Panc1 (cell line): ENCODE measurements around the gene BACE1.

ENCODE experiments used
- CTCF ChIP-seq: fragments of 450-650 bp; IDR thresholded peaks from 2 replicates; pipeline ENCODE4 v1.5.1; 2017; ENCODE audit warnings: mild to moderate bottlenecking
- REST ChIP-seq, 2 experiments: IDR thresholded peaks; 2 replicates each; pipeline ENCODE4 v1.6.1; 2011 to 2012; ENCODE audit warnings: low read depth in 2 of 2, control low read depth in 1 of 2, low read length in 1 of 2, mild to moderate bottlenecking in 1 of 2, moderate library complexity in 1 of 2; ENCODE audit not compliant: insufficient read depth in 1 of 2
- SIN3A ChIP-seq: IDR thresholded peaks from 2 replicates; pipeline ENCODE4 v1.6.1; 2012; ENCODE audit warnings: low read depth, mild to moderate bottlenecking, low read length, moderate library complexity, borderline replicate concordance; ENCODE audit not compliant: insufficient read depth
- TCF7L2 ChIP-seq: IDR thresholded peaks from 2 replicates; pipeline ENCODE4 v1.6.1; 2011; ENCODE audit warnings: mild to moderate bottlenecking, low read depth, low read length, inconsistent platforms

DNA sequence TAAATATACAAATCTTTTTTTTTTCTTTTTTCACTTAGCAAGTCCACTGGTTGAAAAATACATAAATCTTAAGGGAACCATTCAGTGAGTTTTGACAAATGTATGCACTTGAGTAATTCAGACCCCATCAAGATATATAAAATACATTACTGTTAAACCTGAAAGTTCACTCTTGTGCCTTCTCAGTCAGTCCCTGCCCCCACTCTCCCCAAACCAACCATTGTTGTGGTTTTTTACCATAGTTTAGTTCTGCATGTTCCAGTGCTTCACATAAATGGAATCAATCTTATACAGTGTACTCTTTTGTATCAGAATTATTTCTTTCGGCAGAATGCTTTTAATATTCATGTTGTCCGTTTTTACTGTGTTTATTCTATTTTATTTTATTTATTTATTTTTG is 57.5 kb downstream of the BACE1 start:
- TF ChIP-seq TCF7L2 (no peak), REST (IDR thresholded peaks at IDR 0.05; ENCODE audit: insufficient read depth in 1 of 2, low read depth in 2 of 2, low read length in 1 of 2) (no peak), CTCF (no peak), SIN3A (no peak)
